ENCODE measurements around the gene TBX18. TPM values are rescaled to one million over a fixed set of nuclear protein-coding genes. Genes with fewer than 3 reads are reported as not detected.

TBX18 gene
- total RNA-seq, 2 experiments from 2014 or later, result not detected

DNA sequence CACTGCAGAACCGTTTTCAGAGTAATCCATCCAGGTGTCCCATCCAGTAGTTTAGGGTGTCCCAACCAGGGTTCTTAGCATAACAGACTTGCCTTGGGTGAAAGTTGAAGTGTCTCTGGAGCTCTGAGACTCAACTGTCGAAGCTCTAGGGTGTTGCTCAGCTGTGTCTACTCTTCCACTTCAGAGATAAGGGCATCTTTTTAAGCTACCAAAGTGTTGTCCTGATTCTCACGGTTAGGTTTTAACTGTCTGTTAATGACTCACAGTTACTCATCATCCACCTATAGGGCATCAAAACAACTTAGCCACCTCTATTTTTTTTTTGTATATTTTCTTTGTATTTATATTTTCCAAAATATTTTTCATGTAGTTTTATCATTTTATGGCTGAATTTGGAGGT, 36.9 kb upstream of the TBX18 start:
- POLR2A ChIA-PET, result no interaction called here
- H3K4me2 ChIP-seq (ENCODE audit: low read length), result no peak overlapping the region

DNA sequence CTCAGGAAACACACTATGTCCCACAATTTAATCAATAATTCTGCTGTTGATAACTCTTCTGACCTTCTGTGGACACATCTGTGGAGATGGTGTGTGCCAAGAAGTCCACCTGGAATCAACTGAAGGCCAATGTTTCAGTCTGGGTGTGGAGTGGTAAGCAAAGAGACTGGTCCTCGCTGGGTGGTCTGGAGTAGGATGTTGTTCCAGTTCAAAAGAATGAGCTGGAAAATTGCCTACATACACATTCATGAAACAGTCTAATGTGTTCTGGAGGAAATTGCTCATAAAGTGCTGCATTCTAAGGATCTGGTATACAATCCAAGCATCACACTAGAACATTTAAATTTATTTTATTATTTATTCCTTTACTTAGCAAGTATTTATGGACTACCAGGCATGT, 33.9 kb upstream of the TBX18 start:
- no TSS peak for BruUV-seq (replicated peaks)
- TF ChIP-seq, protein P1, sequence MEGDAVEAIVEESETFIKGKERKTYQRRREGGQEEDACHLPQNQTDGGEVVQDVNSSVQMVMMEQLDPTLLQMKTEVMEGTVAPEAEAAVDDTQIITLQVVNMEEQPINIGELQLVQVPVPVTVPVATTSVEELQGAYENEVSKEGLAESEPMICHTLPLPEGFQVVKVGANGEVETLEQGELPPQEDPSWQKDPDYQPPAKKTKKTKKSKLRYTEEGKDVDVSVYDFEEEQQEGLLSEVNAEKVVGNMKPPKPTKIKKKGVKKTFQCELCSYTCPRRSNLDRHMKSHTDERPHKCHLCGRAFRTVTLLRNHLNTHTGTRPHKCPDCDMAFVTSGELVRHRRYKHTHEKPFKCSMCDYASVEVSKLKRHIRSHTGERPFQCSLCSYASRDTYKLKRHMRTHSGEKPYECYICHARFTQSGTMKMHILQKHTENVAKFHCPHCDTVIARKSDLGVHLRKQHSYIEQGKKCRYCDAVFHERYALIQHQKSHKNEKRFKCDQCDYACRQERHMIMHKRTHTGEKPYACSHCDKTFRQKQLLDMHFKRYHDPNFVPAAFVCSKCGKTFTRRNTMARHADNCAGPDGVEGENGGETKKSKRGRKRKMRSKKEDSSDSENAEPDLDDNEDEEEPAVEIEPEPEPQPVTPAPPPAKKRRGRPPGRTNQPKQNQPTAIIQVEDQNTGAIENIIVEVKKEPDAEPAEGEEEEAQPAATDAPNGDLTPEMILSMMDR (conservative IDR thresholded peaks at IDR 0.05; ENCODE audit: low read length), result no peak
- no peak for TF ChIP-seq EZH2phosphoT487 (IDR thresholded peaks at IDR 0.05; ENCODE audit: borderline replicate concordance, low read depth, low read length)
- Histone ChIP-seq H3K27ac (ENCODE audit: low read depth, low read length, poor library complexity, severe bottlenecking) (no peak overlapping the region), H3K4me3 (ENCODE audit: low read depth, low read length, poor library complexity, severe bottlenecking) (no peak overlapping the region), H3K36me3 (ENCODE audit: insufficient read depth, low read length) (no peaks in the 10 kb centered on the region), H3K4me1 (ENCODE audit: insufficient read depth, low read length, poor library complexity, severe bottlenecking) (no peaks in the 10 kb centered on the region), H3K4me2 (ENCODE audit: low read length) (no peak overlapping the region), H3K9me2 (ENCODE audit: insufficient read depth, low read length) (no peaks in the 10 kb centered on the region), H3K79me2 (ENCODE audit: insufficient read depth, low read depth, low read length) (no peaks in the 10 kb centered on the region), H4K20me1 (ENCODE audit: insufficient read depth, low read length) (no peaks in the 10 kb centered on the region), H2AFZ (ENCODE audit: low read length) (no peak overlapping the region), H3K9me3 (ENCODE audit: low read length) (no peaks in the 10 kb centered on the region)
- CTCF ChIA-PET (ENCODE audit: unreplicated experiment), result no interaction called here
- POLR2A ChIA-PET, result interaction anchor here (0.6 kb wide), 1 partner anchor 112 kb away, joined by 3 read pairs; no protein-coding TSS in a partner anchor
- intact Hi-C loops (cut with micrococcal nuclease; ENCODE audit: unreplicated experiment), result no loop called here
- no peak for DNase-seq (ENCODE audit: low spot score)

More for the DNA sequence above, 36.9 kb upstream of the TBX18 start:
- intact Hi-C loops (cut with micrococcal nuclease; ENCODE audit: unreplicated experiment), result no loop called here
- no peak for DNase-seq (ENCODE audit: low spot score)
- CTCF ChIA-PET (ENCODE audit: unreplicated experiment), result no interaction called here
- Histone ChIP-seq H3K27ac (ENCODE audit: low read depth, low read length, poor library complexity, severe bottlenecking) (no peak overlapping the region), H3K9me3 (ENCODE audit: low read length) (no peaks in the 10 kb centered on the region), H3K4me1 (ENCODE audit: insufficient read depth, low read length, poor library complexity, severe bottlenecking) (no peaks in the 10 kb centered on the region), H3K4me3 (ENCODE audit: low read depth, low read length, poor library complexity, severe bottlenecking) (no peak overlapping the region), H3K9me2 (ENCODE audit: insufficient read depth, low read length) (no peaks in the 10 kb centered on the region), H3K36me3 (ENCODE audit: insufficient read depth, low read length) (no peaks in the 10 kb centered on the region), H4K20me1 (ENCODE audit: insufficient read depth, low read length) (no peaks in the 10 kb centered on the region), H2AFZ (ENCODE audit: low read length) (no peak overlapping the region), H3K79me2 (ENCODE audit: insufficient read depth, low read depth, low read length) (no peaks in the 10 kb centered on the region)
- TF ChIP-seq EZH2phosphoT487 (IDR thresholded peaks at IDR 0.05; ENCODE audit: borderline replicate concordance, low read depth, low read length), result no peak
- no TSS peak for BruUV-seq (replicated peaks)

DNA sequence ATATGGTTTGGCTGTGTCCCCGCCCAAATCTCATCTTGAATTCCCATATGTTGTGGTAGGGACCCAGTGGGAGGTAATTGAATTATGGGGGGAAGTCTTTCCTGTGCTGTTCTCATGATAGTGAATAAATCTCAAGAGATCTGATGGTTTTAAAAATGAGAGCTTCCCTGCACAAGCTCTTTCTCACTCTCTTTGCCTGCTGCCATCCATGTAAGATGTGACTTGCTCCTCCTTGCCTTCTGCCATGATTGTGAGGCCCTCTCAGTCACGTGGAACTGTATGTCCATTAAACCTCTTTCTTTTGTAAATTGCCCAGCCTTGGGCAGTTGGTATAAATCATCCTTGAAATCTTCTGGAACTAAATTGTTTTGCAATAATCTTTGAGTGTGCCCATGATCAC, 31.9 kb upstream of the TBX18 start:
- TF ChIP-seq EZH2phosphoT487 (IDR thresholded peaks at IDR 0.05; ENCODE audit: borderline replicate concordance, low read depth, low read length), result no peak
- TF ChIP-seq, protein P1 (conservative IDR thresholded peaks at IDR 0.05; ENCODE audit: low read length), result no peak
- Histone ChIP-seq H3K36me3 (ENCODE audit: insufficient read depth, low read length) (no peaks in the 10 kb centered on the region), H3K79me2 (ENCODE audit: insufficient read depth, low read depth, low read length) (no peaks in the 10 kb centered on the region), H2AFZ (ENCODE audit: low read length) (no peak overlapping the region), H3K27ac (ENCODE audit: low read depth, low read length, poor library complexity, severe bottlenecking) (no peak overlapping the region), H3K4me3 (ENCODE audit: low read depth, low read length, poor library complexity, severe bottlenecking) (no peak overlapping the region), H3K9me3 (ENCODE audit: low read length) (no peaks in the 10 kb centered on the region), H3K4me2 (ENCODE audit: low read length) (no peak overlapping the region), H3K4me1 (ENCODE audit: insufficient read depth, low read length, poor library complexity, severe bottlenecking) (no peaks in the 10 kb centered on the region), H4K20me1 (ENCODE audit: insufficient read depth, low read length) (no peaks in the 10 kb centered on the region), H3K9me2 (ENCODE audit: insufficient read depth, low read length) (no peaks in the 10 kb centered on the region)
- no peak for DNase-seq (ENCODE audit: low spot score)
- intact Hi-C loops (cut with micrococcal nuclease; ENCODE audit: unreplicated experiment), result no loop called here
- CTCF ChIA-PET (ENCODE audit: unreplicated experiment), result no interaction called here
- POLR2A ChIA-PET, result interaction anchor here (0.8 kb wide), 1 partner anchor 11 kb away, joined by 3 read pairs; no protein-coding TSS in a partner anchor
- BruUV-seq (replicated peaks), result no TSS peak
